HepG2 (cell line): ENCODE results near the gene S1PR5. TPM values are rescaled to one million over a fixed set of nuclear protein-coding genes. Genes with fewer than 3 reads are reported as not detected.
A peak's percentile ranks its signal among the peaks of the same experiment; 100 is the strongest.

ENCODE experiments used
- CREBL2 ChIP-seq: sonication (generic); formaldehyde crosslinking; IDR thresholded peaks from 2 replicates; pipeline ENCODE4 v1.8.1; 2023; ENCODE audit warnings: missing genetic modification reagents, mild to moderate bottlenecking, borderline replicate concordance
- FLYWCH1 ChIP-seq: sonication (generic); formaldehyde crosslinking; IDR thresholded peaks from 2 replicates; pipeline ENCODE4 v1.8.1; 2023; ENCODE audit warnings: mild to moderate bottlenecking, missing genetic modification reagents
- KDM1A ChIP-seq: IDR thresholded peaks from 2 replicates; pipeline ENCODE4 v1.6.1; 2016; ENCODE audit warnings: missing compliant biosample characterization
- MED13 ChIP-seq: sonication (generic); formaldehyde crosslinking; IDR thresholded peaks from 2 replicates; pipeline ENCODE4 v1.5.0; 2020; ENCODE audit warnings: missing genetic modification reagents
- RAD21 ChIP-seq: fragments of 450-650 bp; formaldehyde crosslinking; IDR thresholded peaks from 2 replicates; pipeline ENCODE4 v1.5.0; 2020; ENCODE audit warnings: mild to moderate bottlenecking
- RXRB ChIP-seq: IDR thresholded peaks from 2 replicates; pipeline ENCODE4 v1.6.1; 2016; ENCODE audit warnings: borderline replicate concordance, missing genetic modification reagents, missing compliant biosample characterization
- SIN3B ChIP-seq: fragments of 150-350 bp; IDR thresholded peaks from 2 replicates; pipeline ENCODE4 v1.6.1; 2014; ENCODE audit warnings: low read length
- U2AF1 ChIP-seq: fragments of 200-400 bp; formaldehyde crosslinking; optimal IDR thresholded peaks from 2 replicates; pipeline ENCODE3; 2017; ENCODE audit warnings: mild to moderate bottlenecking, low read depth, low read length
- ZBTB1 ChIP-seq: sonication (generic); formaldehyde crosslinking; IDR thresholded peaks from 2 replicates; pipeline ENCODE4 v1.4.0; 2020; ENCODE audit warnings: missing genetic modification reagents, borderline replicate concordance
- ZMYM3 ChIP-seq: sonication (generic); formaldehyde crosslinking; IDR thresholded peaks from 2 replicates; pipeline ENCODE4 v1.5.1; 2020; ENCODE audit warnings: mild to moderate bottlenecking, missing genetic modification reagents
- ZNF343 ChIP-seq: sonication (generic); formaldehyde crosslinking; IDR thresholded peaks from 2 replicates; pipeline ENCODE4 v1.4.0; 2020; ENCODE audit warnings: mild to moderate bottlenecking, missing genetic modification reagents
- ZNF354B ChIP-seq: sonication (generic); formaldehyde crosslinking; IDR thresholded peaks from 2 replicates; pipeline ENCODE4 v1.8.0; 2022; ENCODE audit warnings: mild to moderate bottlenecking, missing genetic modification reagents
- ZNF605 ChIP-seq: sonication (generic); formaldehyde crosslinking; IDR thresholded peaks from 2 replicates; pipeline ENCODE4 v1.8.0; 2022; ENCODE audit warnings: mild to moderate bottlenecking, missing genetic modification reagents
- ZSCAN22 ChIP-seq: sonication (generic); formaldehyde crosslinking; IDR thresholded peaks from 2 replicates; pipeline ENCODE4 v1.4.0; 2020; ENCODE audit warnings: mild to moderate bottlenecking, missing genetic modification reagents
- ZSCAN31 ChIP-seq: sonication (generic); formaldehyde crosslinking; IDR thresholded peaks from 2 replicates; pipeline ENCODE4 v1.5.0; 2020; ENCODE audit warnings: low read depth, mild to moderate bottlenecking, missing genetic modification reagents
- polyA plus RNA-seq, 8 experiments: library from polyadenylated mRNA; depleted of rRNA in 3 of 8; stranded (reverse) in 7 of 8; unstranded in 1 of 8; fragments of >200 nt; fragmentation: Illumina TruSeq in 4 of 8; extraction: Trizol in 4 of 8; gene quantifications; 2 replicates each; pipeline versions ENCODE4 v1.2.1 to v1.2.3, GENCODE V29; 2011 to 2016; ENCODE audit warnings: low read depth in 4 of 8, missing spikeins in 1 of 8, mixed read lengths in 1 of 8; ENCODE audit not compliant: insufficient read depth in 1 of 8
- total RNA-seq, 5 experiments: library from RNA; depleted of rRNA; stranded (reverse); fragments of >200 nt; fragmentation: Illumina TruSeq; extraction: Trizol; gene quantifications; 2 replicates each; pipeline ENCODE4 v1.2.3, GENCODE V29; 2016; ENCODE audit warnings: low read depth in 1 of 5
- TF ChIP-seq, protein P1 (sequence below): sonication (generic); formaldehyde crosslinking; IDR thresholded peaks from 2 replicates; pipeline ENCODE4 v1.4.0; 2020; ENCODE audit warnings: missing genetic modification reagents
- TF ChIP-seq, protein P2 (sequence below): sonication (generic); formaldehyde crosslinking; IDR thresholded peaks from 2 replicates; pipeline ENCODE4 v1.5.0; 2020; ENCODE audit warnings: mild to moderate bottlenecking, missing genetic modification reagents
- TF ChIP-seq, protein P3 (sequence below): sonication (generic); formaldehyde crosslinking; IDR thresholded peaks from 2 replicates; pipeline ENCODE4 v1.5.1; 2020; ENCODE audit warnings: missing genetic modification reagents, mild to moderate bottlenecking, borderline replicate concordance
- TF ChIP-seq, protein P4 (sequence below), 2 experiments: IDR thresholded peaks; 2 replicates each; pipeline ENCODE4 v1.6.1; 2011 to 2012; ENCODE audit warnings: low read length in 2 of 2, borderline replicate concordance in 1 of 2, low read depth in 1 of 2, mild to moderate bottlenecking in 1 of 2, moderate library complexity in 1 of 2

The S1PR5 gene
- total and polyA plus RNA-seq, 2 of the 13 experiments (the other 11 are each of a cell fraction or from before 2014, with no cell fraction given) = 0.04 TPM; not detected in 1

- peak; percentile 24 for TF ChIP-seq ZSCAN31 (CRISPR knock-in tag)
- no peak for TF ChIP-seq ZNF354B
- 0 out of 2 replicates have a peak, but pooled peaks have one; percentile 60 for TF ChIP-seq MED13
- no peak for TF ChIP-seq SIN3B
- TF ChIP-seq, protein P1, sequence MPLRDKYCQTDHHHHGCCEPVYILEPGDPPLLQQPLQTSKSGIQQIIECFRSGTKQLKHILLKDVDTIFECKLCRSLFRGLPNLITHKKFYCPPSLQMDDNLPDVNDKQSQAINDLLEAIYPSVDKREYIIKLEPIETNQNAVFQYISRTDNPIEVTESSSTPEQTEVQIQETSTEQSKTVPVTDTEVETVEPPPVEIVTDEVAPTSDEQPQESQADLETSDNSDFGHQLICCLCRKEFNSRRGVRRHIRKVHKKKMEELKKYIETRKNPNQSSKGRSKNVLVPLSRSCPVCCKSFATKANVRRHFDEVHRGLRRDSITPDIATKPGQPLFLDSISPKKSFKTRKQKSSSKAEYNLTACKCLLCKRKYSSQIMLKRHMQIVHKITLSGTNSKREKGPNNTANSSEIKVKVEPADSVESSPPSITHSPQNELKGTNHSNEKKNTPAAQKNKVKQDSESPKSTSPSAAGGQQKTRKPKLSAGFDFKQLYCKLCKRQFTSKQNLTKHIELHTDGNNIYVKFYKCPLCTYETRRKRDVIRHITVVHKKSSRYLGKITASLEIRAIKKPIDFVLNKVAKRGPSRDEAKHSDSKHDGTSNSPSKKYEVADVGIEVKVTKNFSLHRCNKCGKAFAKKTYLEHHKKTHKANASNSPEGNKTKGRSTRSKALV (CRISPR knock-in tag) = peak; percentile 89
- TF ChIP-seq CREBL2 = no peak; the same call in 1 of the 2 replicates
- TF ChIP-seq ZSCAN22 (CRISPR knock-in tag) = no peak; the same call in 1 of the 2 replicates
- TF ChIP-seq ZNF605 = peak; percentile 66
- TF ChIP-seq, protein P2, sequence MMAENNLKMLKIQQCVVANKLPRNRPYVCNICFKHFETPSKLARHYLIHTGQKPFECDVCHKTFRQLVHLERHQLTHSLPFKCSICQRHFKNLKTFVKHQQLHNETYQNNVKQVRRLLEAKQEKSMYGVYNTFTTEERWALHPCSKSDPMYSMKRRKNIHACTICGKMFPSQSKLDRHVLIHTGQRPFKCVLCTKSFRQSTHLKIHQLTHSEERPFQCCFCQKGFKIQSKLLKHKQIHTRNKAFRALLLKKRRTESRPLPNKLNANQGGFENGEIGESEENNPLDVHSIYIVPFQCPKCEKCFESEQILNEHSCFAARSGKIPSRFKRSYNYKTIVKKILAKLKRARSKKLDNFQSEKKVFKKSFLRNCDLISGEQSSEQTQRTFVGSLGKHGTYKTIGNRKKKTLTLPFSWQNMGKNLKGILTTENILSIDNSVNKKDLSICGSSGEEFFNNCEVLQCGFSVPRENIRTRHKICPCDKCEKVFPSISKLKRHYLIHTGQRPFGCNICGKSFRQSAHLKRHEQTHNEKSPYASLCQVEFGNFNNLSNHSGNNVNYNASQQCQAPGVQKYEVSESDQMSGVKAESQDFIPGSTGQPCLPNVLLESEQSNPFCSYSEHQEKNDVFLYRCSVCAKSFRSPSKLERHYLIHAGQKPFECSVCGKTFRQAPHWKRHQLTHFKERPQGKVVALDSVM (CRISPR knock-in tag) = peak; percentile 100
- TF ChIP-seq, protein P3, sequence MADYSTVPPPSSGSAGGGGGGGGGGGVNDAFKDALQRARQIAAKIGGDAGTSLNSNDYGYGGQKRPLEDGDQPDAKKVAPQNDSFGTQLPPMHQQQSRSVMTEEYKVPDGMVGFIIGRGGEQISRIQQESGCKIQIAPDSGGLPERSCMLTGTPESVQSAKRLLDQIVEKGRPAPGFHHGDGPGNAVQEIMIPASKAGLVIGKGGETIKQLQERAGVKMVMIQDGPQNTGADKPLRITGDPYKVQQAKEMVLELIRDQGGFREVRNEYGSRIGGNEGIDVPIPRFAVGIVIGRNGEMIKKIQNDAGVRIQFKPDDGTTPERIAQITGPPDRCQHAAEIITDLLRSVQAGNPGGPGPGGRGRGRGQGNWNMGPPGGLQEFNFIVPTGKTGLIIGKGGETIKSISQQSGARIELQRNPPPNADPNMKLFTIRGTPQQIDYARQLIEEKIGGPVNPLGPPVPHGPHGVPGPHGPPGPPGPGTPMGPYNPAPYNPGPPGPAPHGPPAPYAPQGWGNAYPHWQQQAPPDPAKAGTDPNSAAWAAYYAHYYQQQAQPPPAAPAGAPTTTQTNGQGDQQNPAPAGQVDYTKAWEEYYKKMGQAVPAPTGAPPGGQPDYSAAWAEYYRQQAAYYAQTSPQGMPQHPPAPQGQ (CRISPR knock-in tag) = no peak
- TF ChIP-seq, protein P4, sequence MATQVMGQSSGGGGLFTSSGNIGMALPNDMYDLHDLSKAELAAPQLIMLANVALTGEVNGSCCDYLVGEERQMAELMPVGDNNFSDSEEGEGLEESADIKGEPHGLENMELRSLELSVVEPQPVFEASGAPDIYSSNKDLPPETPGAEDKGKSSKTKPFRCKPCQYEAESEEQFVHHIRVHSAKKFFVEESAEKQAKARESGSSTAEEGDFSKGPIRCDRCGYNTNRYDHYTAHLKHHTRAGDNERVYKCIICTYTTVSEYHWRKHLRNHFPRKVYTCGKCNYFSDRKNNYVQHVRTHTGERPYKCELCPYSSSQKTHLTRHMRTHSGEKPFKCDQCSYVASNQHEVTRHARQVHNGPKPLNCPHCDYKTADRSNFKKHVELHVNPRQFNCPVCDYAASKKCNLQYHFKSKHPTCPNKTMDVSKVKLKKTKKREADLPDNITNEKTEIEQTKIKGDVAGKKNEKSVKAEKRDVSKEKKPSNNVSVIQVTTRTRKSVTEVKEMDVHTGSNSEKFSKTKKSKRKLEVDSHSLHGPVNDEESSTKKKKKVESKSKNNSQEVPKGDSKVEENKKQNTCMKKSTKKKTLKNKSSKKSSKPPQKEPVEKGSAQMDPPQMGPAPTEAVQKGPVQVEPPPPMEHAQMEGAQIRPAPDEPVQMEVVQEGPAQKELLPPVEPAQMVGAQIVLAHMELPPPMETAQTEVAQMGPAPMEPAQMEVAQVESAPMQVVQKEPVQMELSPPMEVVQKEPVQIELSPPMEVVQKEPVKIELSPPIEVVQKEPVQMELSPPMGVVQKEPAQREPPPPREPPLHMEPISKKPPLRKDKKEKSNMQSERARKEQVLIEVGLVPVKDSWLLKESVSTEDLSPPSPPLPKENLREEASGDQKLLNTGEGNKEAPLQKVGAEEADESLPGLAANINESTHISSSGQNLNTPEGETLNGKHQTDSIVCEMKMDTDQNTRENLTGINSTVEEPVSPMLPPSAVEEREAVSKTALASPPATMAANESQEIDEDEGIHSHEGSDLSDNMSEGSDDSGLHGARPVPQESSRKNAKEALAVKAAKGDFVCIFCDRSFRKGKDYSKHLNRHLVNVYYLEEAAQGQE (IDR thresholded peaks at IDR 0.05; ENCODE audit: borderline replicate concordance in 1 of 2, low read depth in 1 of 2, low read length in 2 of 2) = no peak
- no peak for TF ChIP-seq RAD21
- no peak for TF ChIP-seq ZBTB1
- peak; percentile 91 for TF ChIP-seq ZMYM3
- TF ChIP-seq ZNF343 (CRISPR knock-in tag) = no peak
- TF ChIP-seq KDM1A (CRISPR knock-in tag) = peak; percentile 61; the same call in 1 of the 2 replicates
- no peak; the same call in 1 of the 2 replicates for TF ChIP-seq RXRB (CRISPR knock-in tag)
- TF ChIP-seq FLYWCH1 (CRISPR knock-in tag) = no peak
- no peak for TF ChIP-seq U2AF1
Measured at GRCh38 chr19:10503002-10503789, 14.1 kb downstream of the S1PR5 start, which contains the start of gene KEAP1 (continued).
